Measurements from ENCODE around the gene GABRG2. TPM values are rescaled to one million over a fixed set of nuclear protein-coding genes. Genes with fewer than 3 reads are reported as not detected.

GABRG2 gene
- total and polyA plus RNA-seq, 2 donors: 0.09 to 0.63 TPM

Other genes starting within 250 kb of the GABRG2 start
- gene GABRA1, start 219.7 kb upstream of the GABRG2 start, total RNA-seq: 0.21 TPM
- gene GABRA1, start 219.7 kb upstream of the GABRG2 start, polyA plus RNA-seq: 0.08 TPM